DOHH2 (cell line): Measurements from ENCODE around the gene SCLT1.

ENCODE experiments used
- H3F3A ChIP-seq: fragments of 200-600 bp; sonication (generic), shearing (Covaris generic); 2 replicates; pipeline ENCODE4 v1.6.0; 2016; ENCODE audit warnings: antibody characterized with exemption, mild to moderate bottlenecking; ENCODE audit not compliant: control insufficient read depth, insufficient read depth
- H3K27ac ChIP-seq: fragments of 200-600 bp; sonication (generic); 2 replicates; pipeline ENCODE4 v1.5.1; 2014; ENCODE audit warnings: low read depth, mild to moderate bottlenecking, low read length, moderate library complexity
- H3K27me3 ChIP-seq: fragments of 200-600 bp; sonication (generic); 2 replicates; pipeline ENCODE4 v1.6.1; 2014; ENCODE audit warnings: mild to moderate bottlenecking, low read length, mixed read lengths; ENCODE audit not compliant: control insufficient read depth
- H3K36me3 ChIP-seq: fragments of 200-600 bp; sonication (generic); 2 replicates; pipeline ENCODE4 v1.6.1; 2014; ENCODE audit warnings: mild to moderate bottlenecking, low read length, moderate library complexity, mixed read lengths; ENCODE audit not compliant: control insufficient read depth
- H3K4me1 ChIP-seq: fragments of 200-600 bp; sonication (generic); 2 replicates; pipeline ENCODE4 v1.6.1; 2014; ENCODE audit warnings: mild to moderate bottlenecking, low read length, mixed read lengths; ENCODE audit not compliant: control insufficient read depth
- H3K4me2 ChIP-seq: fragments of 200-600 bp; sonication (generic); 2 replicates; pipeline ENCODE4 v1.6.0; 2014; ENCODE audit warnings: mild to moderate bottlenecking, low read length, moderate library complexity
- H3K4me3 ChIP-seq: fragments of 200-600 bp; sonication (generic); 2 replicates; pipeline ENCODE4 v1.5.1; 2014; ENCODE audit warnings: mild to moderate bottlenecking, low read length, mixed read lengths
- H3K79me2 ChIP-seq: fragments of 200-600 bp; sonication (generic); 2 replicates; pipeline ENCODE4 v1.6.1; 2014; ENCODE audit warnings: mild to moderate bottlenecking, low read length, mixed read lengths; ENCODE audit not compliant: control insufficient read depth
- H3K9me2 ChIP-seq: fragments of 200-600 bp; sonication (generic); replicated peaks from 2 replicates; pipeline ENCODE4 v1.6.1; 2014; ENCODE audit warnings: mild to moderate bottlenecking, low read length, mixed read lengths; ENCODE audit not compliant: control insufficient read depth
- H3K9me3 ChIP-seq: fragments of 200-600 bp; sonication (generic); 2 replicates; pipeline ENCODE4 v1.6.1; 2014; ENCODE audit warnings: antibody characterized with exemption, low read length, mixed read lengths; ENCODE audit not compliant: control insufficient read depth, insufficient read depth
- H4K20me1 ChIP-seq: fragments of 200-600 bp; sonication (generic); 2 replicates; pipeline ENCODE4 v1.6.0; 2014; ENCODE audit warnings: low read depth, mild to moderate bottlenecking, antibody characterized with exemption, low read length, moderate library complexity; ENCODE audit not compliant: control insufficient read depth, insufficient read depth
- EZH2phosphoT487 ChIP-seq: fragments of 200-600 bp; sonication (generic); IDR thresholded peaks from 2 replicates; pipeline ENCODE4 v1.6.1; 2017; ENCODE audit warnings: borderline replicate concordance, mild to moderate bottlenecking, antibody characterized with exemption, low read length, moderate library complexity, mixed read lengths
- TF ChIP-seq, protein P1 (sequence below): fragments of 200-600 bp; sonication (generic); IDR thresholded peaks from one replicate; pipeline ENCODE4 v1.5.1; 2014; ENCODE audit warnings: antibody characterized with exemption, mild to moderate bottlenecking, low read depth, low read length; ENCODE audit not compliant: poor library complexity, severe bottlenecking

Gene SCLT1

DNA sequence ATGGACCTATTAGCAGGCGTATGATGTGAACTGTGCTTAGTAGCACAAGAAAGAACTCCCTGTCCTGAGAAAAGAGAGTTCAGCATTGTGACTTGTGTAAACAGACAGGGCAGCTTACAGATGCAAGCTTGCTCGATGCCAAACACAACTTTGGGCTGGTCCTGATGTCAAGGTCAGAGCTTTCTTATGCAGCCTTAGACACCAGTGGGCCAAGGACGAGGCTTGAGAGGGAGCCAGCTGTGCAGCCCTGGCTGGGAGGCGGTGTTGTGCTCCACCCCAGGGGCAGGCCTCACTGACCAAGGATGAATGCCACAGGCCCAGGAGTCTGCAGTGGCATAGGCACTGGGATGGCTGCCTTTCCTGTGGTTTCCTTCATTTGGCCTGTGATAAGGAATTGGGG is 248.4 kb downstream of the SCLT1 start:
- H3K79me2 ChIP-seq: peaks cover 65% of the 10 kb centered on the region
- no peaks in the 10 kb centered on the region for H3K9me3 ChIP-seq
- H3K4me1 ChIP-seq: no peaks in the 10 kb centered on the region
- H3K36me3 ChIP-seq: peaks cover 97% of the 10 kb centered on the region
- no peak overlapping the region for H3K27ac ChIP-seq
- no peak overlapping the region for H3K4me2 ChIP-seq
- peaks cover 5% of the 10 kb centered on the region; the same call in 1 of the 2 replicates for H4K20me1 ChIP-seq
- H3K27me3 ChIP-seq: no peaks in the 10 kb centered on the region
- no peaks in the 10 kb centered on the region for H3F3A ChIP-seq
- H3K9me2 ChIP-seq: no peaks in the 10 kb centered on the region
- no peak overlapping the region for H3K4me3 ChIP-seq
- TF ChIP-seq, protein P1, sequence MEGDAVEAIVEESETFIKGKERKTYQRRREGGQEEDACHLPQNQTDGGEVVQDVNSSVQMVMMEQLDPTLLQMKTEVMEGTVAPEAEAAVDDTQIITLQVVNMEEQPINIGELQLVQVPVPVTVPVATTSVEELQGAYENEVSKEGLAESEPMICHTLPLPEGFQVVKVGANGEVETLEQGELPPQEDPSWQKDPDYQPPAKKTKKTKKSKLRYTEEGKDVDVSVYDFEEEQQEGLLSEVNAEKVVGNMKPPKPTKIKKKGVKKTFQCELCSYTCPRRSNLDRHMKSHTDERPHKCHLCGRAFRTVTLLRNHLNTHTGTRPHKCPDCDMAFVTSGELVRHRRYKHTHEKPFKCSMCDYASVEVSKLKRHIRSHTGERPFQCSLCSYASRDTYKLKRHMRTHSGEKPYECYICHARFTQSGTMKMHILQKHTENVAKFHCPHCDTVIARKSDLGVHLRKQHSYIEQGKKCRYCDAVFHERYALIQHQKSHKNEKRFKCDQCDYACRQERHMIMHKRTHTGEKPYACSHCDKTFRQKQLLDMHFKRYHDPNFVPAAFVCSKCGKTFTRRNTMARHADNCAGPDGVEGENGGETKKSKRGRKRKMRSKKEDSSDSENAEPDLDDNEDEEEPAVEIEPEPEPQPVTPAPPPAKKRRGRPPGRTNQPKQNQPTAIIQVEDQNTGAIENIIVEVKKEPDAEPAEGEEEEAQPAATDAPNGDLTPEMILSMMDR: no peak
- TF ChIP-seq EZH2phosphoT487: no peak

DNA sequence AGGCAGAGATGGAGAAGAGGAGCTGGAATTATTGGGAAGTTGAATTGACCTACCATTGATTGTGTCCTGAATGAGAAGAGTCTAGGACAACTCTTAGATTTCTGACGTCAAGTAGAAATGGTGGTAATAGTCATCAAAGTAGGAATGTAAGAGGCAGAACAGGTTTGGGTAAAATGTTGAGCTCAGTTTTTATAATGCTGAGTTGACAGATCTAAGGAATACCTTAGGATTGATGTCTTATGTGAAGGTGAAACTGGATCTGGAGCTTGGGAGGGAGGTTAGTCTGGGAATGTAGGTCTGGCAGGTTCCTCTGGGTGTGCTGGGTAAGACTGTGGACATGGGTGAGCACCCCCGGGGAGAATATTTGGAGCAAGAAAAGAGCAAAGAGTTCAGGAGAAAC is 251.9 kb downstream of the SCLT1 start:
- Histone ChIP-seq H3K4me1 (peaks cover 11% of the 10 kb centered on the region), H3K9me3 (no peaks in the 10 kb centered on the region), H4K20me1 (peaks cover 16% of the 10 kb centered on the region), H3K27me3 (no peaks in the 10 kb centered on the region), H3F3A (no peaks in the 10 kb centered on the region), H3K36me3 (peaks cover 94% of the 10 kb centered on the region), H3K4me3 (no peak overlapping the region), H3K79me2 (peaks cover 88% of the 10 kb centered on the region), H3K27ac (no peak overlapping the region), H3K9me2 (no peaks in the 10 kb centered on the region), H3K4me2 (no peak overlapping the region)
- TF ChIP-seq, protein P1: no peak
- TF ChIP-seq EZH2phosphoT487: no peak

DNA sequence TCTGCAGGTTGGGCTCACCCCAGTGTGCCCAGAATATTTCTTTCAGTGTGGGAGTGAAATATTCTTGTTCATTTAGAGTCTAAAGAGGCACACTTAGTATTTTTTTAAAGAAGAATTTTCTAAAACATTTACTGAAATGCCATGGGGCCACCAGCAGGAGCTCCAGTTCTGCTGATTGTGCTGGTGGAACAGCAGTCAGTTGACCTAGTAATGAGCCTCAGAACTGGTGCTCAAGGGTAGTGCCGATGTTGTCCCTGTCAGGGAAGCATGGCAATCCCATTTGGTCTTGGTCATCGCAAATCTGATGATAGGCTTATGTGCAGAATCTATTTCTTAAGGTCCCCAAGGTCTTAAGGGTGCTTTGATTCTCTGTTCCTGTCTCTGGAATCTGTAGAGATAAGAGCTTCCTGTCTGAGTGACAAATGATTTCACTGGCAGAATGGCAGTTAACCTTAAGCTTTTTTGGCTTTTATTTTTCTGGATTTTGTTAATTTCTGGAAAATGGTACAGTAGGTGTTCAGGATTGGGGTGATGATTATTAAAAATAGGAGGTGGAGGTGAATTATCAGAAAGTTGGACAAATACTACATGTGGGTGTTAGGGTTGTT is 252.5 kb downstream of the SCLT1 start:
- Histone ChIP-seq H3K4me1 (peaks cover 11% of the 10 kb centered on the region), H4K20me1 (peaks cover 16% of the 10 kb centered on the region), H3K36me3 (peaks cover 91% of the 10 kb centered on the region), H3K27me3 (no peaks in the 10 kb centered on the region), H3K9me2 (no peaks in the 10 kb centered on the region), H3K4me3 (no peak overlapping the region), H3K4me2 (no peak overlapping the region), H3K27ac (no peak overlapping the region), H3K9me3 (no peaks in the 10 kb centered on the region), H3K79me2 (peaks cover 88% of the 10 kb centered on the region), H3F3A (no peaks in the 10 kb centered on the region)
- TF ChIP-seq, protein P1: no peak
- TF ChIP-seq EZH2phosphoT487: no peak
